NCI-H2227 (cell line): ENCODE measurements around the gene ZNF141.
A peak's percentile ranks its signal among the peaks of the same experiment; 100 is the strongest.
"Not testable (repeated sequence)": the region's sequence is repeated elsewhere in the genome, so short reads cannot be mapped to it uniquely, and the experiment has no call there.

ENCODE experiments used
- DNase-seq: peaks from one replicate; lab custom pipeline; 2025; ENCODE audit not compliant: unreplicated experiment; lab: John Stamatoyannopoulos, UW

Gene ZNF141

DNA sequence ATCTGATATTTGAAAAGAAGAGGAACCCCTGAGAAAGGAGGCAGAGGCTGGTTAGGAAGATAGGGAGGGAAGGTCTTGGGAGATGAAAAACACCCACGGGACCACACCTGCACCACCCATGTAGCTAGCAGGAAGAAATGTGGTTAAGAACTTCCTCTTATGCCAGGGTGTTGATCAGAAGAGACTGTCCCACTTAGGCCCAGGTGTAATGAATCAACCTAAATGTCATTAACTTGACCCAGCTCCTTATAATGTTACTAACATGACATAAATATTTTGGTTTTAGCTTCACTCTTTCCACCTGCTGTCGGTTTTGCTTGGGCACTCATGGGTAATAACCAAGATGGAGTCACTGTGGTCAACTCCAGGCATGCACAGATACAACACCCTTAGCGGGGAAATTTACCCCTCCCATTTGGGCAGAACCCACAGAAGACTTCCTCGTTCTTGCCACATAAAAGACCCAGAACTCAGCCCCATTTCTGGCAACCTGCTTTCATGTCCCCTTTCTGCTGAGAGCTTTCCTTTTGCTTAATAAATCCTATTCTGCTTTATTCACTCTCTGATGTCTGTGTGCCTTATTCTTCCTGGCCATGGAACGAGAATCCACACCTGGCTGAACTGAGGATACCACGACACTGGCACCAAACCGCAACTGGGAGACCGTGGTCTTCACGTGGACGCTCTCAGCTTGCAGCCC lies 46.8 kb downstream of the ZNF141 start:
- no peak for DNase-seq

DNA sequence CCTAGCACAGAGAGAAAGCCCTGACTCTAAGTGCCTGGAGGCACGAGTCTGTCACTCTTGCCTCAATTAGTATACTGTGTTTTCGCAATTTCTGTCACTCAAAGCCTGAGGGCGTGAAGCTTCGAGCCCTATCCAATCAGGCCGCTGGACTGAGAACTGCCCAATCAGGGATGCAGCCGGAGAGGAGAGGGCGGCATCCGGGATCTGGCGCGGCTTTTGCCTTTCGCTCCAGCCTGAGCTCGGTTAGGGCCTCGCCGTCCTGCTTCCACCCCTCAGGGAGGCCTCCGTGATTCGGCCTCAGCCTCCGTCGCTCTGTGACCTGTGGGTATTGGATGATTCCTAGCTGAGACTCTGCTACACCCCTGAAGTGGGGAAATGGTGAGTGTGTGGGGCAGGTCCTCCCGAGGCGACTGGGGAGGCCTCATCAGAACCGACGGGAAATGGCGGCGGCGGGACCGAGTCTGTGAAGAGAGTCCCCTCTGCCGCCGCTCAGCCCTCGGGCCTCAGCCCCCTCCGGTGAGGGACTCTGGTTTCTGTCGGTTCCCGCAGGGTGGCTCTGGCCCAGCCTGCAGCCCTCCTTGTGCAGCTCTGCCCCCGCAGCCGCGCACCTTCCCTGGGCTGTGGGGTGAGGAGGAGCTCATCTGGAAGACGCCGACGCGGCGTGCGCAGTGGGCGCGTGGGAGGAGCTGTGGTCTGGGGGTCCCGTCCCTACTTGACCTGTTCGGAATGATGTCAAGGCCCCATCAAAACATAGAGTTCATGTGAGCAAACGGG lies 48.5 kb downstream of the ZNF141 start:
- peak; percentile 4 for DNase-seq

DNA sequence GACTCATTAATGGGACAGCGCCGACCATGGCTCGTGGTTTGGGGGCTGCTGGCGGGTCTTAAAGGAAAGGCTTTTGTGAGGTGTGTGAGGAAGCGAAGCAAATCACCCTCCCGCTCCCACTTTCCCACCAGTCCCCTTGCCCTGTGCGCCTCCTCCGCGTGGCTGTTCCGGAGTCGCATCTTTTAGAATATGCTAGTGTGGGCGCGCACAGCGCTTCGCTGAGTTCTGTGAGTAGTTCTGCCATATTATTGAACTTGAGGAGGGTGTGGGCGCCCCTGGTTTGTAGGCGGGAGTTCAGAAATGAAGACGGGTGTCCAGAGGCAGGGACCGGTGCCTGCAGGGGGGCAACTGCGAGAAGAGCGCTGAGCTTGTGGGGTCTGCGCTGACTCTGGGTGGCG lies 49.1 kb downstream of the ZNF141 start:
- no peak for DNase-seq

DNA sequence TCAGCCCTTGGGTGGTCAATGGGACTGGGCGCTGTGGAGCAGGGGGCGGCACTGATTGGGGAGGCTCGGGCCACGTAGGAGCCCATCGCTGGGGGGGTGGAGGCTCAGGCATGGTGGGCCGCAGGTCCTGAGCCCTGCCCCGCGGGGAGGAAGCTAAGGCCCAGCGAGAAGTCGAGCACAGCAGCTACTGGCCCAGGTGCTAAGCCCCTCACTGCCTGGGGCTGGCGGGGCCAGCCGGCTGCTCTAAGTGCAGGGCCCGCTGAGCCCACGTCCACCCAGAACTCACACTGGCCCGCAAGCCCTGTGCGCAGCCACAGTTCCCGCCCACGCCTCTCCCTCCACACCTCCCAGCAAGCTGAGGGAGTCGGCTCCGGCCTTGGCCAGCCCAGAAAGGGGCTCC lies 66.4 kb downstream of the ZNF141 start:
- DNase-seq: no peak

DNA sequence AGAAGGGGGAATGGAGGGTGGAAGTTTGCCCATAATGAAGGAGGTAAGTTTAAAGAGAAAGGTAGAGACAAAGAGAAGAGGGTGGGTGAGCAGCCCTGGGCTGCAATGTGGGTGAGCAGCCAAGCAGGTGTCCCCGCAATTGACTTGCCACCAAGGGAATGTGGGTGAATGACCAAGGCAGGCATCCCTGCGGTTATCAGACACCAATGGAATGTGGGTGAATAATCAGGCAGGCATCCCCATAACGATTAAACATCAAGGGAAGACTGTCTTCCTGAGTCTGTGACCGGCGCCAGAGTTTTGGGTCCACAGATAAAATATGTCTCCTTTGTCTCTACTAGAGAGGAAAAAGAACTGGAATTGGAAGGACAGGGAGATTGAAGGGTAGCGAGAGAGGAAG lies 70.7 kb downstream of the ZNF141 start:
- DNase-seq: not testable (repeated sequence)

DNA sequence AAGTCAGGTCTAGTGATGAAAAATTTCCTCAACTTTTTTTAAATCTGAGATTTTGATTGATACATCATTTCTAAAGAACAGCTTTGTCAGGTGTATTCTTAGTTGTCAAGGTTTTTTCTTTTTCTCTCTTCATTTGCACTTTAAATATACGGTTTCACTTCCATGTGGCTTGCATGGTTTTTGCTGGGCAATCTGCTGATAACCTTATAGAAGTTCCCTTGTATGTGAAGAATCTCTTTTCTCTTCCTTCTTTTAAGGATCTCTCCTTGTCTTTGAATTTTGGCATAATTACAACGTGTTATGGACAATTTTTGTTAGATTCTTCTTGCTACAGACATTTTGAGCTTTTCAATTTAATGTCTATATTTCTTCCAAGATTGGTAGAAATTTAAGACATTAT lies 85.0 kb downstream of the ZNF141 start:
- no peak for DNase-seq
